Hepatocyte (in vitro differentiated cells): Measurements from ENCODE around the gene USP47.

Experiments used
- EZH2phosphoT487 ChIP-seq: fragments of 200-600 bp; sonication (generic); IDR thresholded peaks from one replicate; pipeline ENCODE4 v1.6.1; 2018; ENCODE audit warnings: antibody characterized with exemption, mild to moderate bottlenecking, low read depth, moderate library complexity; ENCODE audit not compliant: unreplicated experiment, severe bottlenecking
- TF ChIP-seq, protein P1 (sequence below): fragments of 200-600 bp; sonication (generic); IDR thresholded peaks from 2 replicates; pipeline ENCODE4 v1.5.1; 2016; ENCODE audit warnings: antibody characterized with exemption, mild to moderate bottlenecking; ENCODE audit not compliant: poor library complexity

DNA sequence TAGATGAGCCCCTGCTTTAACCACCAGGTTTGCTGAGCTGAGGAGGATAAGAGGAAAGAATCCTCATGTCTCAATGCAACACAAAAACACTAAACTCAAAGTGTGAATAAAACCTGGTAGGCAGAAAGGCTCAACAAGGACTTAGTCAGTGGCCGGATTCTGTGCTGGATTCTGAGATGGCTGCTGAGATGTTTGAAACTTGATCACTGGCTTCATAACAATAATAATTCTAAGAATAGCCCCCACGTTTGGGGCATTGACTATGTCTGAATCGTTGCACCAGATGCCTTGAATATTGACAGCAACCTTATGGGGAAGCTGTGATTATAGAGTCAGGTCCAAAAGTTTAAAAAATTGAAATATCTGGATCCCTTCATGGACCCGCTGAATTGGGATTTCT is 162.0 kb downstream of the USP47 start:
- TF ChIP-seq, protein P1, sequence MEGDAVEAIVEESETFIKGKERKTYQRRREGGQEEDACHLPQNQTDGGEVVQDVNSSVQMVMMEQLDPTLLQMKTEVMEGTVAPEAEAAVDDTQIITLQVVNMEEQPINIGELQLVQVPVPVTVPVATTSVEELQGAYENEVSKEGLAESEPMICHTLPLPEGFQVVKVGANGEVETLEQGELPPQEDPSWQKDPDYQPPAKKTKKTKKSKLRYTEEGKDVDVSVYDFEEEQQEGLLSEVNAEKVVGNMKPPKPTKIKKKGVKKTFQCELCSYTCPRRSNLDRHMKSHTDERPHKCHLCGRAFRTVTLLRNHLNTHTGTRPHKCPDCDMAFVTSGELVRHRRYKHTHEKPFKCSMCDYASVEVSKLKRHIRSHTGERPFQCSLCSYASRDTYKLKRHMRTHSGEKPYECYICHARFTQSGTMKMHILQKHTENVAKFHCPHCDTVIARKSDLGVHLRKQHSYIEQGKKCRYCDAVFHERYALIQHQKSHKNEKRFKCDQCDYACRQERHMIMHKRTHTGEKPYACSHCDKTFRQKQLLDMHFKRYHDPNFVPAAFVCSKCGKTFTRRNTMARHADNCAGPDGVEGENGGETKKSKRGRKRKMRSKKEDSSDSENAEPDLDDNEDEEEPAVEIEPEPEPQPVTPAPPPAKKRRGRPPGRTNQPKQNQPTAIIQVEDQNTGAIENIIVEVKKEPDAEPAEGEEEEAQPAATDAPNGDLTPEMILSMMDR: no peak
- no peak for TF ChIP-seq EZH2phosphoT487
